Left ventricle myocardium superior (tissue), 1 donor: ENCODE results near the gene C1QTNF6. TPM values are rescaled to one million over a fixed set of nuclear protein-coding genes. Genes with fewer than 3 reads are reported as not detected.

ENCODE experiments used
- ATAC-seq: fragments of 200-7000 bp; cut with Tn5 transposase; one replicate; pipeline ENCODE4 v1.9.1; 2020; ENCODE audit warnings: mild to moderate bottlenecking, moderate library complexity
- DNase-seq: peaks from one replicate; pipeline ENCODE4 v3.0.0-alpha.2; 2020
- intact Hi-C: fragments of 100-400 bp; cut with micrococcal nuclease; formaldehyde crosslinking; loops from one replicate; pipeline ENCODE4 v1.11.0; 2022
- total RNA-seq: library from RNA; stranded (reverse); fragmentation: NEBNext Ultra II Directional; extraction: Animal tissue kit (Norgen Biotek cat#: 25700); gene quantifications from one replicate; pipeline ENCODE4 v1.2.1, GENCODE V29; 2021
- donor health status: DM: no; HTN: yes; CAD: no; lungs with severe emphysema.

Gene C1QTNF6
- total RNA-seq, 1 donor from 2014 or later = 1.1 TPM

DNA sequence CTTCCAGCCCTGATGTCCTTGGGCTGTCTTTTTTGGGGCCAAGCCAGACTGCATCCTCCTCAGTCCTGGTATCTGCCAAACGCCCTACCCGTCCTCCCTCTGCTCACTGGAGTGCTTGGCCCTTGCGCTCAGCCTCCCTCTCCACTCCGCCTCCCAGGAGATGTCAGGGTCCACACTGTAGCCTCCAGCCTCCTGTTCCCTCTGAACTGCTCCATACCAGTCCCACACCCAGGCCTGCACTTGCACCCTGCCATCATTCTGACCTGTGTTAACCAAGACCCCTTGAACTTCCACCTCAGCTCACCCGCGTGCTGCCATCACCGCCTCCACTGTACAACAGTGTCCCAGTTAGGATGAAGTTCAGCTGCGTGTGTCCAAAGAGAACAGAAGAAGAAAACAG is 32.1 kb downstream of the C1QTNF6 start:
- ATAC-seq = no peak
- intact Hi-C loops = no loop called here
- no peak for DNase-seq

GRCh38 chr22:37154925-37155712 is 32.9 kb downstream of the C1QTNF6 start:
- intact Hi-C loops = no loop called here

GRCh38 chr22:37153901-37154300 is 34.1 kb downstream of the C1QTNF6 start:
- ATAC-seq = no peak
- DNase-seq = no peak
- intact Hi-C loops = no loop called here

More at GRCh38 chr22:37154925-37155712, 32.9 kb downstream of the C1QTNF6 start:
- no peak for ATAC-seq
- DNase-seq = no peak

DNA sequence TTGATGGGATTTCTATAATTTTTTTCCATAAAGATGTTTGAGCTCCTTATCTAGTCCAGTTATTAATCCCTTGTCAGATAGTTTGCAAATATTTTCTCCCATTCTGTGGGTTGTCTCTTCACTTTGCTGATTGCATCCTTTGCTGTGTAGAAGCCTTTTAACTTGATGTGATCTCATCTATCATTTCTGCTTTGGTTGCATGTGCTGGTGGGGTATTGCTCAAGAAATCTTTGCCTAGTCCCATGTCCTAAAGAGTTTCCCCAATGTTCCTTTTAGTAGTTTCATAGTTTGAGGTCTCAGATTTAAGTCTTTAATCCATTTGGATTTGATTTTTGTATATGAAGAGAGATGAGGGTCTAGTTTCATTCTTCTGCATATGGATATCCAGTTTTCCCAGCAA is 36.6 kb downstream of the C1QTNF6 start:
- intact Hi-C loops = no loop called here
- ATAC-seq = no peak
- DNase-seq = no peak

DNA sequence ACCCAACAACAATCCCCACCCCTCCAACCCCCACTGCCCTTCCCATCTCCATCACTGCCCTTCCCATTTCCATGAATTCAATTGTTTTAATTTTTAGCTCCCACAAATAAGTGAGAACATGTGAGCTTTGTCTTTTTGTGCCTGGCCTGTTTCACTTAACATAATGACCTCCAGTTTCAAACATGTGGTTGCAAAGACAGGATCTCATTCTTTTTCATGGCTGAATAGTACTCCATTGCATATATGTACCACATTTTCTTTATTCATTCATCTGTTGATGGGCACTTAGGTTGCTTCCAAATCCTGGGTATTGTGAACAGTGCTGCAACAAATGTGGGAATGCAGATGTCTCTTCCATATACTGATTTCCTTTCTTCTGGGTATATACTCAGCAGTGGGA is 37.3 kb downstream of the C1QTNF6 start:
- ATAC-seq (no peak), DNase-seq (no peak)
- intact Hi-C loops = no loop called here

- no peak for ATAC-seq
- intact Hi-C loops = no loop called here
- no peak for DNase-seq
Measured at GRCh38 chr22:37148742-37149665, 39.0 kb downstream of the C1QTNF6 start.

DNA sequence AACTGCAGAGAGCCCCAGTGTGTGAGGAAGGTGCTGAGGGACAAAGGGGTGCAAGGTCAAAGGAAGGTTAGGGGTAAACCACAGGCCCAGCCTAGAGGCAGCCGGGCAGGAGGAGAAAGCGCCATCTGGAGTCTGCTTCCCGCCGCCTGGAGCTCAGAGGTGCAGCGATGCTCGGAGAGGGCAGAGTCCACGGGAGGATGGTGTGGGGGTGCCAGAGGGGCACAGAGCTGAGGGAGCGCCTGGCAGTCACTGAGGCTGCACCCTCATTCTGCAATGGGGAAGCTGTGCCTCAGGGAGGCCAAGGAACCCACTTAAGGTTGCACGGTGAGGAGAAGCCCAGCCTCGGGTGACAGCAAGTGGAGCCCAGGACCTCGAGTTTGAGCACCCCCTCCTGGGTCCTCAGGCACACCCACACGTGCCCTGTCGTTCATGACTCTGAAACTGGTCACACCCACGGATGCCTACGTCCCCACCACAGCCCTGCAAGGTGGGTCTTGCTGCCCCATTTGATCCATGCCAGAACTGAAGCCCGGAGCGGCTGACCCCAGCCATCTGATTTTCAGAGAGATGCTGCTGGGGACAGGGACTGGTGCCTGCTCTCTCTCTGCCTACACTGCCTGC is 39.9 kb downstream of the C1QTNF6 start:
- no peak for DNase-seq
- no peak for ATAC-seq
- intact Hi-C loops = no loop called here

- intact Hi-C loops = no loop called here
- DNase-seq = no peak
- no peak for ATAC-seq
Measured at GRCh38 chr22:37147186-37147990, 40.7 kb downstream of the C1QTNF6 start.

GRCh38 chr22:37146507-37147180 is 41.4 kb downstream of the C1QTNF6 start:
- no peak for ATAC-seq
- no peak for DNase-seq
- intact Hi-C loops = no loop called here

DNA sequence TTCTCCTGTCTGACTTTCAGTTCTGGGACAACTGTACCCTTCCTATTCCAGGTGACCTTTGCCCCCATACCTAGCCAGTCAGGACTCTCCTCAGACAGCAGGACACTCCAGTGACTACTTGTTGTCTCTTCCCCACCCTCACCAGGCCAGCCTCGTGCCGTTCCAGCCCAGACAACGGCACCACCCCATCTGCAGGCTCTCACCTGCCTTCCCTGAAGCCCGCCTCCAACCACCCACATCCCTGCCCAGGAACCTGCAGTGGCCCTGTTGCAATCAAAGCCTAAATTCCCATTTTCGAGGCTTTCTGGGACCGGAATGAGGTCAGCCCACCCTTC is 42.0 kb downstream of the C1QTNF6 start:
- ATAC-seq (no peak), DNase-seq (no peak)
- intact Hi-C loops = no loop called here

DNA sequence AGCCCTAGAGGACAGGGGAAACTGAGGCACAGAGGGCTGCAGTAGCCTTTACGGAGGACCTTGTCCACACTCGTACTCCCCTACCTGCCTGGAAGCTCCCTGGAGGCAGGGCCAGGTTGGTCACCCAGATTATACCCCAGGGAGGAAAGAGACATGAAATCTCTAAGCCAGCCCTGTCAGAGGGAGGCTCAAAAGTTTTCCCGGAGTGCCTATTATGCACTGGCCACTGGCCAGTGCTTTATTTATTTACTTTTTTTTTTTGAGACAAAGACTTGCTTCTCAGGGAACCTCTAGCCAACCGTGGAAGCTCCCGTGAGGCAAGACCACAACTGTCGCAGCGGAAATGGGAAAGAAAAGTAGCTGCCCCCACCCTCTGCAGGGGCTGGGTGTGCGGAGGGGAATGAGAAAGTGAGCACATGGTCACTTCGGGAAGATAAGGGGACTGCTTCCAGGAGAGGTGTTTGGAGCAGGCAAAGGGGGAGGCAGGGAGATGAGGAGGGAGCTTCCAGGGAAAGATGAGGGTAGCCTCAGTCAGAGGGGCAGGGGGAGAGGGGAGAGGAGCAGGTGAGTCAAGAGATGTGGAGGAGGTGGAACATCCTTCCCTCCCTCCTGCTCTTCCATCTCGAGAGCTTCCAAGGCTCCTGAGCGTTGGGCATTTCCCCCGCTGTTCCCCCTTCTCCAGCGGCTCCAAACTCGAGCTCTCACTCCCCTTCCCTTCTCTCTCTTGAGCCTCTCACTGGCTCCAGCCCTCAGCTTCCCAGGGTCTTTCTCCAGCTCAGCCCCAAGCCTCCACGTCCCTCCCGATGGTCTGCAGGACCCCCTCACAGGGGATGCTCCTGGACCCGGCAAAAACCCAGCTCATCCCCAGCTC is 42.6 kb downstream of the C1QTNF6 start:
- intact Hi-C loops = no loop called here
- no peak for ATAC-seq
- DNase-seq = no peak

GRCh38 chr22:37144180-37144554 is 43.9 kb downstream of the C1QTNF6 start:
- intact Hi-C loops = no loop called here
- DNase-seq (no peak), ATAC-seq (no peak)

GRCh38 chr22:37141971-37142370 is 46.1 kb downstream of the C1QTNF6 start:
- DNase-seq (no peak), ATAC-seq (no peak)
- intact Hi-C loops = no loop called here

GRCh38 chr22:37141476-37141875 is 46.6 kb downstream of the C1QTNF6 start:
- intact Hi-C loops = no loop called here
- ATAC-seq (no peak), DNase-seq (no peak)

DNA sequence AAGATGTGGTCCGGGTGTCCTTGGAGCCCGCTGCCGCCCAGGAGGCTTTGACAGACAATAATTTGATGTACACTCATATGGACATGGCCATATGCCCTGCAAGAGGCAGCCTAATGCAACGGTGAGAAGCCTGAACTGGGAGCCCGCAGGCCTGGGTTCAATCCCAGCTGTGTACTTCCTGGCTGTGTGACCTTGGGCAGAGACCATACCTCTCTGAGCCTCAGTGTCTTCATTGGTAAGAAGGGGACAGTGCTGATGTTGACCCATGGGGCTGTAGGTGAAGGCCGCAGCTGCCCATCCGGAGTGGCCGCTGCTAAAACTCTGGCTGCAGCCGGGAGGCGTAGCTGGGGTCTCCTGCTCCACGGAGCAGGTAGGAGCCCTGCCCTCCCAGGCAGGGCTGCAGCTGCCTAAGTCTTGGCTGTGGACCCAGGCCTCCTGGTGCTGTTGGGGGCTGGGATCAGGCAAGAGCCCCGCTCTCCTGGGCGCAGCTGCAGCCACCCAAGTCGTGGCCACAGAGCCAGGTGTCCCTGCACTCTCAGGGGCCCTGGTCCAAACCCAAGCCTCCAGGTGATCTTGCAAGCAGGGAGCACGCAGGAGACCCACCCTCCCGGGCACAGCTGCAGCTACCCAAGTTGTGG is 47.2 kb downstream of the C1QTNF6 start:
- intact Hi-C loops = no loop called here
- ATAC-seq (no peak), DNase-seq (no peak)

DNA sequence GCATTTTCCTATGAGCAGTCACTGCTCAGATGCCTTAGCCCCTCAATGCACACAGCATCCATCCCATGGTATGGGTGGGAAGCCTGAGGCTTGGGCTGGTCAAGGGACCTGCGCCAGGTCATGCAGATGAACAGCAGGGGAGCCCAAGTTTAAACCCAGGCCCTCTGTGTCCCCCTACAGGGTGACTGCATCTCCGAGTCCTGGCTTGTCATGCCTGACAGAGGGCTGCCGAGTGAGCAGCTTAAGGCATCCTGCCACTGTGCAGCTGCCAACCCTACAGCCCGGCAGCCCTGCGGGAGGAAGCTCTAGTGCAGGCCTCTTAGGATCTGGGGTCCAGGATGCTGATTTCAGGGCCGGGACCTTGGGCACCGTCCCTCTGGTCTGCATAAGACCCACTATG is 48.3 kb downstream of the C1QTNF6 start:
- intact Hi-C loops = no loop called here
- DNase-seq (no peak), ATAC-seq (no peak)

DNA sequence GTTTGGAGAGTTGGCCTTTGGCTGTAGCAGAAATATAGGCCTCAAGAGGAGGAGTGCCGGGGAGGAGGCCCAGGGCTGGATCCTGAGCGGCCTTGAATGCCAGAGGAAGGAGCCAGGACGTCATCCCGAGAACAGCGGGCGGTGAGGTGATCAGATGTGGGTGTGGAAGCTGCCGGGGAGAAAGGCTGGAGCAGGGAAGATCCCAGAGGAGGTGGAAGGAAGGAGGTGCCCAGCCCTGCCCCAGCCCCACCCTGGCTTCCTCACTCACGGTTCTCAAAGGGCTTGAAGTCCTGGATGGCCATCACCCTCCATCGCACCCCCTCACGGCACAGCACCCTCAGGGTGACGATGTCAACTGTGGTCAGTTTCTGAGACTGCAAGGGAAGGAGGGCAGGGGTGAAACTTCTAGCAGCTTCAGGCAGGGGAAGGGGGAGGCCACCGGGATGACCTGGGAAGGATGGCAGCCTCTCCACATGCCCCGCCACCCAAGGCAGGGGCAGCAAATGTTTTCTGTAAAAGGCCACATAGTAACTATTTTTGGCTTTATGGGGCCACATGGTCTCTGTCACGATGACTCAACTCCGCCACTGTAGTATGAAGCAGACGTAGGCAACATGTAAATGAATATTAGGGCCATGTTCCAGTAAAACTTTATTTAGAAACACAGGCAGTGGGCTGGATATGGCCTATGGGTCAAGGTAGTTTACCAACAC is 49.0 kb downstream of the C1QTNF6 start:
- intact Hi-C loops = no loop called here
- ATAC-seq (no peak), DNase-seq (no peak)
